Neural crest cell (in vitro differentiated cells): ENCODE results near the gene MIB2. TPM values are rescaled to one million over a fixed set of nuclear protein-coding genes. Genes with fewer than 3 reads are reported as not detected.

Experiments used
- DNase-seq: peaks from one replicate; pipeline ENCODE4 v3.0.0; 2021; ENCODE audit warnings: low read depth, mixed read lengths, low spot score
- H3K27ac Mint-ChIP-seq: one replicate; pipeline ENCODE4 v1.8.0; 2021; ENCODE audit warnings: mild to moderate bottlenecking, mixed read lengths; ENCODE audit not compliant: unreplicated experiment
- H3K27me3 Mint-ChIP-seq: 2 replicates; pipeline ENCODE4 v1.8.0; 2021; ENCODE audit warnings: low read depth, mild to moderate bottlenecking, mixed read lengths
- H3K36me3 Mint-ChIP-seq: 2 replicates; pipeline ENCODE4 v1.8.0; 2021; ENCODE audit warnings: low read depth, mild to moderate bottlenecking, mixed read lengths
- H3K4me1 Mint-ChIP-seq: 2 replicates; pipeline ENCODE4 v1.8.0; 2021; ENCODE audit warnings: mixed read lengths
- H3K4me3 Mint-ChIP-seq: one replicate; pipeline ENCODE4 v1.8.0; 2021; ENCODE audit warnings: mild to moderate bottlenecking, mixed read lengths
- H3K9me3 Mint-ChIP-seq: 2 replicates; pipeline ENCODE4 v1.8.0; 2021; ENCODE audit warnings: mixed read lengths
- CTCF ChIP-seq: fragments of 200-600 bp; sonication (generic); conservative IDR thresholded peaks from 2 replicates; pipeline ENCODE4 v1.5.0; 2021; ENCODE audit warnings: antibody characterized with exemption, mild to moderate bottlenecking
- total RNA-seq: library from RNA; stranded (reverse); gene quantifications from 2 replicates; pipeline ENCODE4 v1.2.1, GENCODE V29; 2021

Gene MIB2
- total RNA-seq, 1 donor from 2014 or later, result 105 TPM

- Mint-ChIP-seq H3K27ac (no peak overlapping the region), H3K9me3 (no peaks in the 10 kb centered on the region), H3K36me3 (no peaks in the 10 kb centered on the region), H3K4me3 (no peak overlapping the region), H3K4me1 (no peaks in the 10 kb centered on the region), H3K27me3 (peaks cover 6% of the 10 kb centered on the region)
- no peak for DNase-seq
- TF ChIP-seq CTCF, result no peak
Measured at GRCh38 chr1:1626207-1627141, 11.2 kb downstream of the MIB2 start.

GRCh38 chr1:1627261-1627828, 12.0 kb downstream of the MIB2 start:
- no peak overlapping the region for H3K4me3 Mint-ChIP-seq
- H3K27me3 Mint-ChIP-seq, result peaks cover 11% of the 10 kb centered on the region
- H3K36me3 Mint-ChIP-seq, result no peaks in the 10 kb centered on the region
- no peak for DNase-seq
- no peak for TF ChIP-seq CTCF
- H3K27ac Mint-ChIP-seq, result no peak overlapping the region
- no peaks in the 10 kb centered on the region for H3K4me1 Mint-ChIP-seq
- H3K9me3 Mint-ChIP-seq, result no peaks in the 10 kb centered on the region

GRCh38 chr1:1627829-1628753, 12.8 kb downstream of the MIB2 start:
- Mint-ChIP-seq H3K9me3 (no peaks in the 10 kb centered on the region), H3K27me3 (peaks cover 11% of the 10 kb centered on the region), H3K27ac (no peak overlapping the region), H3K4me3 (no peak overlapping the region), H3K36me3 (no peaks in the 10 kb centered on the region), H3K4me1 (no peaks in the 10 kb centered on the region)
- no peak for DNase-seq
- no peak for TF ChIP-seq CTCF

GRCh38 chr1:1628754-1629429, 13.6 kb downstream of the MIB2 start:
- Mint-ChIP-seq H3K36me3 (no peaks in the 10 kb centered on the region), H3K4me3 (no peak overlapping the region), H3K27me3 (peaks cover 11% of the 10 kb centered on the region), H3K4me1 (no peaks in the 10 kb centered on the region), H3K9me3 (no peaks in the 10 kb centered on the region), H3K27ac (no peak overlapping the region)
- no peak for DNase-seq
- TF ChIP-seq CTCF, result no peak
